CD14-positive monocyte (primary cell): ENCODE results near the gene ZNFX1. TPM values are rescaled to one million over a fixed set of nuclear protein-coding genes. Genes with fewer than 3 reads are reported as not detected.

Source experiments
- DNase-seq, 3 donors: peaks; one replicate each; pipeline ENCODE4 v3.0.0-alpha.2; 2011 to 2022
- H2AFZ ChIP-seq: 2 replicates; pipeline ENCODE4 v1.6.0; 2012; ENCODE audit warnings: mild to moderate bottlenecking, low read depth, low read length, inconsistent platforms; ENCODE audit not compliant: insufficient read depth, poor library complexity, severe bottlenecking
- H3K27ac ChIP-seq, 2 donors: 1 replicate in 1 of 2; 2 replicates in 1 of 2; pipeline ENCODE4 v1.5.1; 2012 to 2013; ENCODE audit warnings: low read length in 2 of 2, control low read depth in 1 of 2, inconsistent platforms in 1 of 2, low read depth in 1 of 2, mild to moderate bottlenecking in 1 of 2
- H3K27me3 ChIP-seq, 2 donors: one replicate each; pipeline versions ENCODE4 v1.6.0 to v1.6.1; 2011 to 2013; ENCODE audit warnings: low read length in 2 of 2; ENCODE audit not compliant: control insufficient read depth in 2 of 2, insufficient read depth in 2 of 2
- H3K36me3 ChIP-seq, 2 donors: replicated peaks in 1 of 2; 1 replicate in 1 of 2; 2 replicates in 1 of 2; pipeline versions ENCODE4 v1.5.1 to v1.6.1; 2012 to 2013; ENCODE audit warnings: low read length in 2 of 2, control low read depth in 1 of 2, inconsistent platforms in 1 of 2, mild to moderate bottlenecking in 1 of 2; ENCODE audit not compliant: insufficient read depth in 2 of 2, control insufficient read depth in 1 of 2
- H3K4me1 ChIP-seq, 2 donors: 1 replicate in 1 of 2; 2 replicates in 1 of 2; pipeline versions ENCODE4 v1.5.1 to v1.6.1; 2012 to 2013; ENCODE audit warnings: low read length in 2 of 2, control low read depth in 1 of 2, inconsistent platforms in 1 of 2, mild to moderate bottlenecking in 1 of 2, moderate library complexity in 1 of 2; ENCODE audit not compliant: insufficient read depth in 2 of 2, control insufficient read depth in 1 of 2
- H3K4me2 ChIP-seq: replicated peaks from 2 replicates; pipeline ENCODE3; 2012; ENCODE audit warnings: low read length, moderate library complexity, mild to moderate bottlenecking; ENCODE audit not compliant: poor library complexity, severe bottlenecking; ENCODE audit errors: extremely low read depth
- H3K4me3 ChIP-seq, 3 experiments: fragments of 200-600 bp in 1 of 3; sonication (generic) in 1 of 3; replicated peaks in 1 of 3; 1 replicate in 2 of 3; 2 replicates in 1 of 3; pipeline ENCODE4 v1.5.1; 2011 to 2013; ENCODE audit warnings: low read length in 3 of 3, mild to moderate bottlenecking in 3 of 3, control low read depth in 2 of 3, low read depth in 2 of 3, inconsistent platforms in 1 of 3, moderate library complexity in 1 of 3
- H3K79me2 ChIP-seq: 2 replicates; pipeline ENCODE4 v1.6.0; 2012; ENCODE audit warnings: mild to moderate bottlenecking, control low read depth, inconsistent platforms, low read length, moderate library complexity; ENCODE audit not compliant: insufficient read depth
- H3K9ac ChIP-seq: 2 replicates; pipeline ENCODE4 v1.6.0; 2017; ENCODE audit warnings: low read length, mild to moderate bottlenecking; ENCODE audit not compliant: insufficient read depth, poor library complexity, severe bottlenecking
- H3K9me3 ChIP-seq, 2 donors: replicated peaks in 1 of 2; 1 replicate in 1 of 2; 2 replicates in 1 of 2; pipeline versions ENCODE4 v1.5.1 to v1.6.1; 2012 to 2013; ENCODE audit warnings: low read length in 2 of 2, control low read depth in 1 of 2; ENCODE audit not compliant: control insufficient read depth in 1 of 2, insufficient read depth in 1 of 2
- H4K20me1 ChIP-seq: 2 replicates; pipeline ENCODE4 v1.6.0; 2012; ENCODE audit warnings: mild to moderate bottlenecking, low read length, control low read depth, moderate library complexity; ENCODE audit not compliant: insufficient read depth
- H3K27ac Mint-ChIP-seq, 7 donors: one replicate each; pipeline ENCODE4 v1.8.0; 2020; ENCODE audit warnings: mild to moderate bottlenecking in 7 of 7, mixed read lengths in 7 of 7, moderate library complexity in 6 of 7, inconsistent platforms in 2 of 7
- H3K27me3 Mint-ChIP-seq, 3 donors: one replicate each; pipeline ENCODE4 v1.8.0; 2021 to 2022; ENCODE audit warnings: low read depth in 3 of 3, mild to moderate bottlenecking in 3 of 3, mixed read lengths in 3 of 3, moderate library complexity in 3 of 3, inconsistent platforms in 1 of 3
- H3K36me3 Mint-ChIP-seq, 2 donors: one replicate each; pipeline ENCODE4 v1.8.0; 2020; ENCODE audit warnings: mixed read lengths in 2 of 2, inconsistent platforms in 1 of 2, mild to moderate bottlenecking in 1 of 2
- H3K4me1 Mint-ChIP-seq: one replicate; pipeline ENCODE4 v1.8.0; 2020; ENCODE audit warnings: mild to moderate bottlenecking, mixed read lengths
- H3K4me3 Mint-ChIP-seq, 2 donors: one replicate each; pipeline ENCODE4 v1.8.0; 2020; ENCODE audit warnings: mild to moderate bottlenecking in 2 of 2, mixed read lengths in 2 of 2, moderate library complexity in 1 of 2
- H3K9me3 Mint-ChIP-seq, 7 donors: one replicate each; pipeline ENCODE4 v1.8.0; 2020 to 2022; ENCODE audit warnings: mixed read lengths in 7 of 7, mild to moderate bottlenecking in 6 of 7, moderate library complexity in 6 of 7, inconsistent platforms in 2 of 7
- CTCF ChIP-seq: fragments of 200-600 bp; IDR thresholded peaks from one replicate; pipeline ENCODE4 v1.8.0; 2022; ENCODE audit warnings: antibody characterized with exemption, mild to moderate bottlenecking
- WGBS: methylation state at CpG from one replicate; pipeline ENCODE4 v1.1.5; 2013; ENCODE audit warnings: missing lambda C conversion rate; ENCODE audit not compliant: insufficient coverage; 5-methylcytosine and 5-hydroxymethylcytosine counted together
- intact Hi-C, 2 donors: fragments of 100-400 bp; cut with micrococcal nuclease; formaldehyde crosslinking; loops; one replicate each; pipeline versions ENCODE4 v1.15.0 to v1.15.1; 2023
- polyA plus RNA-seq, 3 donors: library from polyadenylated mRNA; depleted of rRNA in 1 of 3; unstranded in 2 of 3; stranded (reverse) in 1 of 3; fragments of 300-500 nt in 2 of 3; fragments of >200 nt in 1 of 3; fragmentation: Illumina TruSeq in 2 of 3; gene quantifications; 1 replicate in 2 of 3; 2 replicates in 1 of 3; pipeline ENCODE4 v1.2.3, GENCODE V29; 2012 to 2021

ZNFX1 gene
- polyA plus RNA-seq, 3 donors: 11.4 to 23.2 (median 13.3) TPM

GRCh38 chr20:49319208-49319809, 41.5 kb upstream of the ZNFX1 start:
- no peaks in the 10 kb centered on the region for H3K79me2 ChIP-seq
- H3K9me3 ChIP-seq: peaks cover 0 to 3% of the 10 kb centered on the region in 2 donors
- no peak overlapping the region for H3K27ac Mint-ChIP-seq
- peaks cover 57 to 71% (median 65%) of the 10 kb centered on the region in 3 donors for H3K27me3 Mint-ChIP-seq
- intact Hi-C loops: no loop called here
- H3K4me3 ChIP-seq: peak overlapping the region in 1 of 3 experiments; percentile 66
- H3K36me3 ChIP-seq: no peaks in the 10 kb centered on the region
- WGBS: 11% methylated on average over 20 of the region's 25 CpGs
- H3K4me1 Mint-ChIP-seq: peaks cover 31% of the 10 kb centered on the region
- H3K4me1 ChIP-seq: peaks cover 24 to 30% of the 10 kb centered on the region in 2 donors
- H3K36me3 Mint-ChIP-seq: peaks cover 0 to 5% of the 10 kb centered on the region in 2 donors
- TF ChIP-seq CTCF: no peak
- peak overlapping the region; percentile 87 to 100 for H3K4me3 Mint-ChIP-seq
- peak overlapping the region; percentile 83 for H2AFZ ChIP-seq
- peak overlapping the region; percentile 75 for H3K4me2 ChIP-seq
- DNase-seq: no peak
- no peak overlapping the region for H3K27ac ChIP-seq
- H3K9me3 Mint-ChIP-seq: peaks cover 0 to 16% (median 12%) of the 10 kb centered on the region in 7 donors
- H4K20me1 ChIP-seq: no peaks in the 10 kb centered on the region
- H3K27me3 ChIP-seq: peaks cover 46 to 59% of the 10 kb centered on the region in 2 donors
- H3K9ac ChIP-seq: peak overlapping the region; percentile 8

GRCh38 chr20:49318430-49319207, 40.8 kb upstream of the ZNFX1 start:
- Mint-ChIP-seq H3K36me3 (peaks cover 0 to 5% of the 10 kb centered on the region in 2 donors), H3K27me3 (peaks cover 57 to 76% (median 66%) of the 10 kb centered on the region in 3 donors)

More at GRCh38 chr20:49318430-49319207, 40.8 kb upstream of the ZNFX1 start:
- no peak for DNase-seq
- H3K27me3 ChIP-seq: peaks cover 46 to 59% of the 10 kb centered on the region in 2 donors
- H3K27ac ChIP-seq: no peak overlapping the region
- peak overlapping the region in 3 of 7 donors; percentile 25 to 74 (median 37) for H3K27ac Mint-ChIP-seq
- H4K20me1 ChIP-seq: no peaks in the 10 kb centered on the region
- no peak for TF ChIP-seq CTCF
- peak overlapping the region; percentile 8 for H3K9ac ChIP-seq
- H3K36me3 ChIP-seq: no peaks in the 10 kb centered on the region
- peak overlapping the region; percentile 87 to 100 for H3K4me3 Mint-ChIP-seq
- peaks cover 17 to 23% of the 10 kb centered on the region in 2 donors for H3K4me1 ChIP-seq
- no peaks in the 10 kb centered on the region for H3K79me2 ChIP-seq
- peak overlapping the region; percentile 75 for H3K4me2 ChIP-seq
- H3K9me3 Mint-ChIP-seq: peaks cover 0 to 16% (median 12%) of the 10 kb centered on the region in 7 donors
- peaks cover 0 to 3% of the 10 kb centered on the region in 2 donors for H3K9me3 ChIP-seq
- under 1% methylated on average over 61 of the region's 70 CpGs for WGBS
- H3K4me3 ChIP-seq: peak overlapping the region in 2 of 3 experiments; percentile 13 to 66
- intact Hi-C loops: no loop called here
- H2AFZ ChIP-seq: peak overlapping the region; percentile 83
- H3K4me1 Mint-ChIP-seq: peaks cover 24% of the 10 kb centered on the region
